ENCODE data around the gene TECTA.

GRCh38 chr11:121152764-121153163 lies 51.7 kb downstream of the TECTA start:
- TF ChIP-seq, protein P1, sequence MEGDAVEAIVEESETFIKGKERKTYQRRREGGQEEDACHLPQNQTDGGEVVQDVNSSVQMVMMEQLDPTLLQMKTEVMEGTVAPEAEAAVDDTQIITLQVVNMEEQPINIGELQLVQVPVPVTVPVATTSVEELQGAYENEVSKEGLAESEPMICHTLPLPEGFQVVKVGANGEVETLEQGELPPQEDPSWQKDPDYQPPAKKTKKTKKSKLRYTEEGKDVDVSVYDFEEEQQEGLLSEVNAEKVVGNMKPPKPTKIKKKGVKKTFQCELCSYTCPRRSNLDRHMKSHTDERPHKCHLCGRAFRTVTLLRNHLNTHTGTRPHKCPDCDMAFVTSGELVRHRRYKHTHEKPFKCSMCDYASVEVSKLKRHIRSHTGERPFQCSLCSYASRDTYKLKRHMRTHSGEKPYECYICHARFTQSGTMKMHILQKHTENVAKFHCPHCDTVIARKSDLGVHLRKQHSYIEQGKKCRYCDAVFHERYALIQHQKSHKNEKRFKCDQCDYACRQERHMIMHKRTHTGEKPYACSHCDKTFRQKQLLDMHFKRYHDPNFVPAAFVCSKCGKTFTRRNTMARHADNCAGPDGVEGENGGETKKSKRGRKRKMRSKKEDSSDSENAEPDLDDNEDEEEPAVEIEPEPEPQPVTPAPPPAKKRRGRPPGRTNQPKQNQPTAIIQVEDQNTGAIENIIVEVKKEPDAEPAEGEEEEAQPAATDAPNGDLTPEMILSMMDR (IDR thresholded peaks at IDR 0.05; ENCODE audit: low read length), result no peak
- TF ChIP-seq EZH2 (optimal IDR thresholded peaks at IDR 0.05; ENCODE audit: low read depth, low read length), result no peak
- no peak for TF ChIP-seq EZH2phosphoT487 (IDR thresholded peaks at IDR 0.05; ENCODE audit: low read length)

Measured in MM.1S (cell line).